IMR-90 (cell line): ENCODE results near the gene C20orf202. TPM values are rescaled to one million over a fixed set of nuclear protein-coding genes. Genes with fewer than 3 reads are reported as not detected.
A peak's percentile ranks its signal among the peaks of the same experiment; 100 is the strongest.

Experiments
- ATAC-seq: fragments of 200-7000 bp; cut with Tn5 transposase; 2 replicates; pipeline ENCODE4 v1.9.1; 2020; ENCODE audit warnings: low read depth, mild to moderate bottlenecking, moderate library complexity
- BruUV-seq: library from RNA; stranded (reverse); fragments of 400-500 nt; replicated peaks from 2 replicates; lab custom pipeline; 2021; lab: Mats Ljungman, UMichigan
- CTCF ChIA-PET: fragments of 300-600 bp; formaldehyde crosslinking; extraction: SDS; loops from one replicate; lab custom pipeline; 2021; ENCODE audit warnings: antibody characterized with exemption; lab: Yijun Ruan, JAX
- POLR2A ChIA-PET: fragments of 300-600 bp; sonication (Branson Sonifier 250); formaldehyde crosslinking; loops from one replicate; lab custom pipeline; 2022; ENCODE audit warnings: antibody characterized with exemption; ENCODE audit not compliant: unreplicated experiment; lab: Charles Lee
- DNase-seq: peaks from one replicate; pipeline ENCODE4 v3.0.0; 2013
- H2AFZ ChIP-seq: replicated peaks from 2 replicates; pipeline ENCODE3; 2013; ENCODE audit warnings: low read length, mild to moderate bottlenecking; ENCODE audit not compliant: poor library complexity
- H2AK5ac ChIP-seq: 2 replicates; pipeline ENCODE4 v1.6.1; 2013; ENCODE audit warnings: low read depth, low read length, inconsistent platforms
- H2AK9ac ChIP-seq: replicated peaks from 2 replicates; pipeline ENCODE3; 2013; ENCODE audit warnings: mild to moderate bottlenecking, low read depth, low read length, moderate library complexity; ENCODE audit not compliant: poor library complexity
- H2BK120ac ChIP-seq: 2 replicates; pipeline ENCODE4 v1.6.1; 2013; ENCODE audit warnings: low read depth, low read length, inconsistent platforms
- H2BK15ac ChIP-seq: 3 replicates; pipeline ENCODE4 v1.6.1; 2013; ENCODE audit warnings: low read depth, low read length, inconsistent platforms
- H2BK20ac ChIP-seq: 2 replicates; pipeline ENCODE4 v1.6.1; 2013; ENCODE audit warnings: low read depth, mild to moderate bottlenecking, inconsistent platforms, low read length, moderate library complexity
- H2BK5ac ChIP-seq: 2 replicates; pipeline ENCODE4 v1.6.1; 2013; ENCODE audit warnings: mild to moderate bottlenecking, low read depth, low read length, inconsistent platforms; ENCODE audit not compliant: poor library complexity, severe bottlenecking
- H3K14ac ChIP-seq: replicated peaks from 2 replicates; pipeline ENCODE4 v1.6.1; 2013; ENCODE audit warnings: low read depth, low read length, inconsistent platforms
- H3K18ac ChIP-seq: 2 replicates; pipeline ENCODE4 v1.6.1; 2013; ENCODE audit warnings: low read depth, low read length, control low read depth
- H3K23ac ChIP-seq: 2 replicates; pipeline ENCODE4 v1.6.1; 2013; ENCODE audit warnings: low read depth, low read length, inconsistent platforms
- H3K27ac ChIP-seq: 2 replicates; pipeline ENCODE4 v1.5.1; 2013; ENCODE audit warnings: mild to moderate bottlenecking, control low read depth, low read length; ENCODE audit not compliant: insufficient read depth
- H3K27me3 ChIP-seq: 2 replicates; pipeline ENCODE4 v1.6.1; 2013; ENCODE audit warnings: low read length; ENCODE audit not compliant: control insufficient read depth, insufficient read depth
- H3K36me3 ChIP-seq: 2 replicates; pipeline ENCODE4 v1.6.1; 2013; ENCODE audit warnings: low read length, mixed read lengths; ENCODE audit not compliant: control insufficient read depth, insufficient read depth
- H3K4ac ChIP-seq: 2 replicates; pipeline ENCODE4 v1.6.1; 2013; ENCODE audit warnings: low read depth, low read length, inconsistent platforms
- H3K4me1 ChIP-seq: 2 replicates; pipeline ENCODE4 v1.6.1; 2013; ENCODE audit warnings: low read length, mixed read lengths; ENCODE audit not compliant: control insufficient read depth, insufficient read depth
- H3K4me2 ChIP-seq: 2 replicates; pipeline ENCODE4 v1.6.1; 2013; ENCODE audit warnings: low read depth, mild to moderate bottlenecking, control low read depth, low read length, moderate library complexity
- H3K4me3 ChIP-seq: 2 replicates; pipeline ENCODE4 v1.5.1; 2013; ENCODE audit warnings: low read depth, mild to moderate bottlenecking, control low read depth, low read length, moderate library complexity; ENCODE audit not compliant: insufficient read depth
- H3K56ac ChIP-seq: 2 replicates; pipeline ENCODE4 v1.6.1; 2013; ENCODE audit warnings: low read length, inconsistent platforms; ENCODE audit not compliant: insufficient read depth; ENCODE audit errors: extremely low read depth
- H3K79me1 ChIP-seq, 2 experiments: 2 replicates each; pipeline ENCODE4 v1.6.1; 2013; ENCODE audit warnings: low read length in 2 of 2, inconsistent platforms in 1 of 2, low read depth in 1 of 2
- H3K9ac ChIP-seq: 2 replicates; pipeline ENCODE4 v1.6.1; 2013; ENCODE audit warnings: low read depth, low read length, control low read depth
- H3K9me1 ChIP-seq: 2 replicates; pipeline ENCODE4 v1.6.1; 2013; ENCODE audit warnings: low read length, inconsistent platforms; ENCODE audit not compliant: insufficient read depth
- H3K9me3 ChIP-seq: 2 replicates; pipeline ENCODE4 v1.6.1; 2013; ENCODE audit warnings: low read length; ENCODE audit not compliant: control insufficient read depth, insufficient read depth
- H4K20me1 ChIP-seq: 2 replicates; pipeline ENCODE4 v1.6.1; 2013; ENCODE audit warnings: low read length, inconsistent platforms; ENCODE audit not compliant: insufficient read depth
- H4K5ac ChIP-seq: 2 replicates; pipeline ENCODE4 v1.6.1; 2013; ENCODE audit warnings: mild to moderate bottlenecking, low read depth, low read length, control low read depth
- H4K8ac ChIP-seq, 2 experiments: 2 replicates each; pipeline ENCODE4 v1.6.1; 2013; ENCODE audit warnings: low read depth in 2 of 2, low read length in 2 of 2, control low read depth in 1 of 2, inconsistent platforms in 1 of 2
- H4K91ac ChIP-seq: 2 replicates; pipeline ENCODE4 v1.6.1; 2013; ENCODE audit warnings: low read depth, low read length, inconsistent platforms; ENCODE audit not compliant: insufficient read depth
- CEBPB ChIP-seq: IDR thresholded peaks from 2 replicates; pipeline ENCODE4 v1.6.1; 2012; ENCODE audit warnings: low read depth, low read length, improper control_type of control experiment
- WGBS, 2 experiments: methylation state at CpG; one replicate each; pipeline versions ENCODE4 v1.1.5 to v1.1.7; 2013; ENCODE audit warnings: missing lambda C conversion rate in 2 of 2; ENCODE audit not compliant: insufficient read length in 1 of 2; ENCODE audit errors: extremely low coverage in 2 of 2; 5-methylcytosine and 5-hydroxymethylcytosine counted together
- dilution Hi-C: fragments of 300-500 bp; cut with HindIII; formaldehyde crosslinking; loops from one replicate; pipeline ENCODE4 v1.14.3; 2018; ENCODE audit warnings: low sequenced_read_pairs; ENCODE audit not compliant: unreplicated experiment
- in situ Hi-C: fragments of 300-500 bp; cut with MboI; formaldehyde crosslinking; loops from 3 replicates; pipeline ENCODE4 v1.14.3; 2019; ENCODE audit warnings: low sequenced_read_pairs, inconsistent platforms, mixed read lengths
- intact Hi-C: fragments of 100-400 bp; cut with micrococcal nuclease; formaldehyde crosslinking; loops from 2 replicates; pipeline ENCODE4 v1.10.0; 2022
- polyA plus RNA-seq, 3 experiments: library from polyadenylated mRNA; depleted of rRNA; stranded (reverse); fragments of >200 nt; gene quantifications; 2 replicates each; pipeline ENCODE4 v1.2.3, GENCODE V29; 2012; ENCODE audit warnings: low replicate concordance in 1 of 3
- total RNA-seq: library from RNA; depleted of rRNA; stranded (reverse); fragments of >200 nt; gene quantifications from 2 replicates; pipeline ENCODE4 v1.2.3, GENCODE V29; 2012
- TF ChIP-seq, protein P1 (sequence below): conservative IDR thresholded peaks from 2 replicates; pipeline ENCODE4 v1.5.1; 2012; ENCODE audit warnings: mild to moderate bottlenecking, low read depth, low read length, improper control_type of control experiment

C20orf202 gene
- total and polyA plus RNA-seq, 2 of the 4 experiments (the other 2 are of a cell fraction) = not detected

DNA sequence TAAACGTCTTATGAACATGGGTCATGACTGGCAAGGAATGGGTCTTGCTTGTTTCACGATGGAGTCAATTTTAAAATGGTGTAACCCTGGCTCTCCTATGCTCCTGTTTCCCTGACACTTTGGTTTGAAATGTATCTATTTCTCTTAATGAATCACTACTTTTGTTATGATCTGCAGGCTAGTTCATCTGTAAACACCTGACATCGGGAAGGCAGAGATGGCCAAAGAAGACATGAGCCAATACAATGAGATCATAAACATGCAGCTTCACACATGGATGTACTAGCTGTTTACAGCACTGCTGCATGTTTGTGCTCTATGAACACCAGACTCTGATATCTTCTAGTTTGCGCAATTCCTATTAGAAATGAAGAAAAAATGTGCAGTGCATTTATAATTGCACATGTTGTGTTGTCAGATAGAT is 11.6 kb downstream of the C20orf202 start:
- CTCF ChIA-PET = no interaction called here
- WGBS, 2 experiments = 68% methylated on average over 3 of the region's 4 CpGs; no CpG with 5 or more reads in 1 of the 2 experiments
- Histone ChIP-seq H3K4ac (no peak overlapping the region), H4K5ac (no peak overlapping the region), H2BK5ac (no peak overlapping the region), H3K9me1 (no peaks in the 10 kb centered on the region), H3K9ac (no peak overlapping the region), H2AK5ac (no peak overlapping the region), H3K4me1 (no peaks in the 10 kb centered on the region), H4K20me1 (no peaks in the 10 kb centered on the region), H4K91ac (no peak overlapping the region), H2AK9ac (no peak overlapping the region), H2BK120ac (no peak overlapping the region), H2BK15ac (no peak overlapping the region), H3K79me1 (no peaks in the 10 kb centered on the region), H3K4me3 (no peak overlapping the region), H3K18ac (no peak overlapping the region), H2AFZ (no peak overlapping the region), H3K23ac (no peak overlapping the region), H3K36me3 (no peaks in the 10 kb centered on the region), H3K27me3 (peaks cover 16% of the 10 kb centered on the region), H3K4me2 (no peak overlapping the region), H3K27ac (no peak overlapping the region), H3K14ac (no peak overlapping the region), H4K8ac (no peak overlapping the region), H2BK20ac (no peak overlapping the region), H3K9me3 (no peaks in the 10 kb centered on the region), H3K56ac (no peak overlapping the region)
- no peak for ATAC-seq
- BruUV-seq = no TSS peak
- intact Hi-C loops (loop anchor here (1.0 to 10.0 kb wide), 4 partner anchors 108 to 399 kb away; partner anchors contain the start of gene FKBP1A), in situ Hi-C loops (loop anchor here (10.0 kb wide), 1 partner anchor 400 kb away; no protein-coding TSS in a partner anchor), dilution Hi-C loops (no loop called here)
- POLR2A ChIA-PET = no interaction called here
- DNase-seq = peak; percentile 16
- TF ChIP-seq CEBPB = peak; percentile 48
- TF ChIP-seq, protein P1, sequence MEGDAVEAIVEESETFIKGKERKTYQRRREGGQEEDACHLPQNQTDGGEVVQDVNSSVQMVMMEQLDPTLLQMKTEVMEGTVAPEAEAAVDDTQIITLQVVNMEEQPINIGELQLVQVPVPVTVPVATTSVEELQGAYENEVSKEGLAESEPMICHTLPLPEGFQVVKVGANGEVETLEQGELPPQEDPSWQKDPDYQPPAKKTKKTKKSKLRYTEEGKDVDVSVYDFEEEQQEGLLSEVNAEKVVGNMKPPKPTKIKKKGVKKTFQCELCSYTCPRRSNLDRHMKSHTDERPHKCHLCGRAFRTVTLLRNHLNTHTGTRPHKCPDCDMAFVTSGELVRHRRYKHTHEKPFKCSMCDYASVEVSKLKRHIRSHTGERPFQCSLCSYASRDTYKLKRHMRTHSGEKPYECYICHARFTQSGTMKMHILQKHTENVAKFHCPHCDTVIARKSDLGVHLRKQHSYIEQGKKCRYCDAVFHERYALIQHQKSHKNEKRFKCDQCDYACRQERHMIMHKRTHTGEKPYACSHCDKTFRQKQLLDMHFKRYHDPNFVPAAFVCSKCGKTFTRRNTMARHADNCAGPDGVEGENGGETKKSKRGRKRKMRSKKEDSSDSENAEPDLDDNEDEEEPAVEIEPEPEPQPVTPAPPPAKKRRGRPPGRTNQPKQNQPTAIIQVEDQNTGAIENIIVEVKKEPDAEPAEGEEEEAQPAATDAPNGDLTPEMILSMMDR = no peak
